Left lung (tissue), 10 donors: Measurements from ENCODE around the gene ABCA7. TPM values are rescaled to one million over a fixed set of nuclear protein-coding genes. Genes with fewer than 3 reads are reported as not detected.

ENCODE experiments used
- ATAC-seq: fragments of 200-7000 bp; cut with Tn5 transposase; one replicate; pipeline ENCODE4 v1.9.1; 2020; ENCODE audit warnings: moderate library complexity
- DNase-seq, 4 donors: peaks; one replicate each; pipeline ENCODE4 v3.0.0-alpha.2; 2013 to 2020
- H3K27ac ChIP-seq, 2 donors: fragments of 200-600 bp; sonication (generic) in 1 of 2; one replicate each; pipeline versions ENCODE4 v1.5.0 to v1.8.0; 2020 to 2021
- H3K27me3 ChIP-seq, 2 donors: fragments of 200-600 bp; sonication (generic) in 1 of 2; one replicate each; pipeline versions ENCODE4 v1.5.0 to v1.8.0; 2020 to 2021
- H3K36me3 ChIP-seq, 2 donors: fragments of 200-600 bp; sonication (generic) in 1 of 2; one replicate each; pipeline versions ENCODE4 v1.5.0 to v1.8.0; 2020 to 2021
- H3K4me1 ChIP-seq, 2 donors: fragments of 200-600 bp; one replicate each; pipeline ENCODE4 v1.8.0; 2021
- H3K4me3 ChIP-seq, 2 donors: fragments of 200-600 bp; sonication (generic) in 1 of 2; one replicate each; pipeline versions ENCODE4 v1.5.0 to v1.8.0; 2020 to 2021; ENCODE audit warnings: mild to moderate bottlenecking in 1 of 2
- H3K9me3 ChIP-seq, 2 donors: fragments of 200-600 bp; sonication (generic) in 1 of 2; one replicate each; pipeline versions ENCODE4 v1.5.0 to v1.8.0; 2020 to 2021
- intact Hi-C, 2 donors: fragments of 100-400 bp; cut with DNase I; formaldehyde crosslinking; loops; one replicate each; pipeline versions ENCODE4 v1.11.2 to v1.14.2; 2022
- polyA plus RNA-seq, 6 donors: library from polyadenylated mRNA; unstranded; fragments of 120-200 nt; gene quantifications; one replicate each; pipeline ENCODE4 v1.2.1, GENCODE V29; 2013; ENCODE audit not compliant: insufficient read length in 6 of 6
- total RNA-seq, 2 donors: library from RNA; stranded (reverse); fragmentation: NEBNext Ultra II Directional; extraction: Animal tissue kit (Norgen Biotek cat#: 25700); gene quantifications; one replicate each; pipeline ENCODE4 v1.2.1, GENCODE V29; 2021
- TF ChIP-seq, protein P1 (sequence below), 2 donors: fragments of 200-600 bp; sonication (generic) in 1 of 2; IDR thresholded peaks; one replicate each; pipeline versions ENCODE4 v1.5.0 to v1.8.0; 2021; ENCODE audit warnings: antibody characterized with exemption in 2 of 2
- donor health status: DM: no; HTN: yes; CAD: no.
- donor health status: DM: no; HTN: no; CAD: no.

ABCA7 gene
- total and polyA plus RNA-seq, 8 donors = 3.3 to 52.2 (median 4.9) TPM

DNA sequence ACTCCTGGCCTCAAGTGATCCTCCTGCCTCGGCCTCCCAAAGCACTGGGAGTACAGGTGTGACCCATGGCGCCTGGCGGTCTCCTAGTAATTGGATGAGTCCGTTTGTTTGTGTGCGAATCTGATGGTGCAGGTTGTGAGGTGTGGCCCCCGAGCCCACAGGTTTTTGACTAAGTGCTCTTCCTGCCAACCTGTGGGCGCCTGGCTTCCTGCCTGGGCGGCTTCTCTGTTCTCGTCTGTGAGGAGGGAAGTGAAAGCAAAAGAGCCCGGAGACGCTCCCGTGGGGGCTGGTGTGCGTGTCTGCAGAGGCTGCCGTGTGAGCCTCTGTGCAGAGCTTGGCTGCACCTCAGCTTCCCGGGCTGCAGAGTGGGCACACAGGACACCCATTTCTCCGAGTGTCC is 37.0 kb downstream of the ABCA7 start:
- no peaks in the 10 kb centered on the region for H3K27me3 ChIP-seq
- DNase-seq = peak in 2 of 4 donors; percentile 86 to 93
- TF ChIP-seq, protein P1, sequence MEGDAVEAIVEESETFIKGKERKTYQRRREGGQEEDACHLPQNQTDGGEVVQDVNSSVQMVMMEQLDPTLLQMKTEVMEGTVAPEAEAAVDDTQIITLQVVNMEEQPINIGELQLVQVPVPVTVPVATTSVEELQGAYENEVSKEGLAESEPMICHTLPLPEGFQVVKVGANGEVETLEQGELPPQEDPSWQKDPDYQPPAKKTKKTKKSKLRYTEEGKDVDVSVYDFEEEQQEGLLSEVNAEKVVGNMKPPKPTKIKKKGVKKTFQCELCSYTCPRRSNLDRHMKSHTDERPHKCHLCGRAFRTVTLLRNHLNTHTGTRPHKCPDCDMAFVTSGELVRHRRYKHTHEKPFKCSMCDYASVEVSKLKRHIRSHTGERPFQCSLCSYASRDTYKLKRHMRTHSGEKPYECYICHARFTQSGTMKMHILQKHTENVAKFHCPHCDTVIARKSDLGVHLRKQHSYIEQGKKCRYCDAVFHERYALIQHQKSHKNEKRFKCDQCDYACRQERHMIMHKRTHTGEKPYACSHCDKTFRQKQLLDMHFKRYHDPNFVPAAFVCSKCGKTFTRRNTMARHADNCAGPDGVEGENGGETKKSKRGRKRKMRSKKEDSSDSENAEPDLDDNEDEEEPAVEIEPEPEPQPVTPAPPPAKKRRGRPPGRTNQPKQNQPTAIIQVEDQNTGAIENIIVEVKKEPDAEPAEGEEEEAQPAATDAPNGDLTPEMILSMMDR (IDR thresholded peaks at IDR 0.05) = no peak
- intact Hi-C loops = no loop called here
- peak overlapping the region in 1 of 2 donors; percentile 24 for H3K4me3 ChIP-seq
- ATAC-seq = peak; percentile 19
- H3K27ac ChIP-seq = peak overlapping the region; percentile 42 to 82
- peaks cover 0 to 62% of the 10 kb centered on the region in 2 donors for H3K36me3 ChIP-seq
- peaks cover 12 to 68% of the 10 kb centered on the region in 2 donors for H3K4me1 ChIP-seq
- H3K9me3 ChIP-seq = no peaks in the 10 kb centered on the region

DNA sequence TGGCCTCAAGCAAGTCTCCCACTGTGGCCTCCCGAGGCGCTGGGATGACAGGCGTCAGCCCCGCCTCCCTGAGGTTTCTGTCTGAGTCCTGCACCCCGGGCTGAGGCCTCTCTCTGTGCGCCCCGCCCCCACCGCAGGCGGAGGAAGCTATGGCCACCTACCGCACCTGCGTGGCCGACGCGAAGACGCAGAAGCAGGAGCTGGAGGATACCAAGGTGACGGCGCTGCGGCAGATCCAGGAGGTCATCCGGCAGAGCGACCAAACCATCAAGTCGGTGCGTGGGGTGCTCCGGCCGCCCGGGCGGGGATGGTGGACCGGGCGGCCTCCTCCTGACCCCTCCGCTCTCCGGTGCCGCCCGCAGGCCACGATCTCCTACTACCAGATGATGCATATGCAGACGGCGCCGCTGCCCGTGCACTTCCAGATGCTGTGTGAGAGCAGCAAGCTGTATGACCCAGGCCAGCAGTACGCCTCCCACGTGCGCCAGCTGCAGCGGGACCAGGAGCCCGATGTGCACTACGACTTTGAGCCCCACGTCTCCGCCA is 39.7 kb downstream of the ABCA7 start:
- Histone ChIP-seq H3K27ac (no peak overlapping the region), H3K4me1 (peaks cover 12 to 57% of the 10 kb centered on the region in 2 donors), H3K9me3 (no peaks in the 10 kb centered on the region), H3K27me3 (no peaks in the 10 kb centered on the region), H3K36me3 (peaks cover 0 to 61% of the 10 kb centered on the region in 2 donors), H3K4me3 (no peak overlapping the region)
- no peak for ATAC-seq
- TF ChIP-seq, protein P1 (IDR thresholded peaks at IDR 0.05) = no peak
- intact Hi-C loops = no loop called here
- peak in 1 of 4 donors; percentile 79 for DNase-seq

DNA sequence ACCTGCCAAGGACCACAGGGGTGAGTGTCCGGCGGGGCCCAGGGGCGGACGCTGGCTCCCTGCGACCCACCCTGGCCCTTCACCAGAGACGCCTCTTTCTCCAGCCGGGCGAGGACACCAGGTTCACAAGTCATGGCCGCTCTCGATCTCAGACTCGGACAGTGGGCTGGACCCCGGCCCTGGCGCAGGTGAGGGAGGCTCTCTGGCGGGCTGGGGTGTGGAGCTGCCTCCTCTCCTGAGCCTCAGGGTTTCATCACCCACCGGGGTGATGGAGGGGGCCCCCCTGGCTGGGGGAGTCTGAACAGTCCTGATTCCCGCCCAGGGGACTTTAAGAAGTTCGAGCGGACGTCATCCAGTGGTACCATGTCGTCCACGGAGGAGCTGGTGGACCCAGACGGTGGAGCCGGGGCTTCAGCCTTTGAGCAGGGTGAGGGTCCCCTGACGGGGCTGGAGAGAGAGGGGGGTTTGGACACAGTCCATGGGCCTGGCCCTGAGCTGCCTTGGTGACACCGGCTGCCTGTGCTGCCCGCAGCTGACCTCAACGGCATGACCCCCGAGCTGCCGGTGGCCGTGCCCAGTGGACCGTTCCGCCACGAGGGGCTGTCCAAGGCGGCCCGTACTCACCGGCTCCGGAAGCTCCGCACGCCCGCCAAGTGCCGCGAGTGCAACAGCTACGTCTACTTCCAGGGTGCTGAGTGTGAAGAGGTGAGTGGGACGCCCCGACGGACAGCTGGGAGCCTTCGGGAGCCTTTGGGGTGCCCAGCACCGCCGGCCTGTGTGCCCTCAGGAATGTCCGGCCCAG is 40.7 kb downstream of the ABCA7 start:
- Histone ChIP-seq H3K36me3 (peaks cover 0 to 68% of the 10 kb centered on the region in 2 donors), H3K4me3 (no peak overlapping the region), H3K9me3 (no peaks in the 10 kb centered on the region), H3K4me1 (peaks cover 6 to 50% of the 10 kb centered on the region in 2 donors), H3K27me3 (no peaks in the 10 kb centered on the region), H3K27ac (no peak overlapping the region)
- DNase-seq (peak in 1 of 4 donors; percentile 80), ATAC-seq (no peak)
- intact Hi-C loops = no loop called here
- TF ChIP-seq, protein P1 (IDR thresholded peaks at IDR 0.05) = no peak

DNA sequence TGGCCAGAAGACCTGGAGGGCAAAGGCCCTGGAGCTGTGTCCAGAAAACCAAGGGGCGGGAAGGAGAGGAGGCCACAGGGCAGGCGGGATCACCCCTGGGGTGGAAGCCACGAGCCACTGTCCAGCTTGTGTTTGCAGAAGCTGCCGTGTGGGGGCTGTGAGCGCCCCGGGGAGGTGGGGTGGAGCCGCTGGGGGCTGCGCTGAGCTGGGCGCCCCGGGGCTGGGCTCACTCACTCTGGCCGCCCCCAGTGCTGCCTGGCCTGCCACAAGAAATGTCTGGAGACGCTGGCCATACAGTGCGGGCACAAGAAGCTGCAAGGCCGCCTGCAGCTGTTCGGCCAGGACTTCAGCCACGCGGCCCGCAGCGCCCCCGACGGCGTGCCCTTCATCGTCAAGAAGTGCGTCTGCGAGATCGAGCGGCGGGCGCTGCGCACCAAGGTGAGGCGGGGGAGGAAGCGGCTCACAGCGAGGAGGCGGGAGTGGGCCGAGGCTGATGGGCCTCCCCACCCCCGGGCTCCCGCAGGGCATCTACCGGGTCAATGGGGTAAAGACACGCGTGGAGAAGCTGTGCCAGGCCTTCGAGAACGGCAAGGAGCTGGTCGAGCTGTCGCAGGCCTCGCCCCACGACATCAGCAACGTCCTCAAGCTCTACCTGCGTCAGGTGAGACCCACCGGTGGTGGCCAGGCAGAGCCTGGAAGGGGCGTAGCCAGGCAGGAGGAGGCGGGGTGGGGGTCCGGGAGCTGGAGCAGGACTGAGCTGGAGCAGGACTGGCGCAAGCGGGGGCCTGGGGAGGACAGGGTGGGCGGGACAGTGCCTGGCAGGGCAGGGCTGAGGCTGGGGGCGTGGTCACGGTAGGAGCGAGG is 41.6 kb downstream of the ABCA7 start:
- intact Hi-C loops = no loop called here
- DNase-seq (peak in 1 of 4 donors; percentile 94), ATAC-seq (no peak)
- H3K27me3 ChIP-seq = no peaks in the 10 kb centered on the region
- H3K36me3 ChIP-seq = peaks cover 0 to 73% of the 10 kb centered on the region in 2 donors
- peaks cover 6 to 50% of the 10 kb centered on the region in 2 donors for H3K4me1 ChIP-seq
- no peaks in the 10 kb centered on the region for H3K9me3 ChIP-seq
- peak overlapping the region in 1 of 2 donors; percentile 8 for H3K27ac ChIP-seq
- TF ChIP-seq, protein P1 (IDR thresholded peaks at IDR 0.05) = no peak
- no peak overlapping the region for H3K4me3 ChIP-seq
